Mesenchymal stem cell (in vitro differentiated cells and primary cell): ENCODE results near the gene TESPA1.
A peak's percentile ranks its signal among the peaks of the same experiment; 100 is the strongest.

Experiments used
- DNase-seq: peaks from one replicate; pipeline ENCODE4 v3.0.0-alpha.2; 2013
- H2AFZ ChIP-seq: one replicate; pipeline ENCODE4 v1.6.1; 2013; ENCODE audit warnings: low read depth, mild to moderate bottlenecking, control low read depth, inconsistent platforms, low read length, moderate library complexity
- H2AK5ac ChIP-seq: 2 replicates; pipeline ENCODE4 v1.6.1; 2013; ENCODE audit warnings: low read length, moderate library complexity, mild to moderate bottlenecking, inconsistent platforms; ENCODE audit not compliant: severe bottlenecking
- H2BK120ac ChIP-seq: one replicate; pipeline ENCODE4 v1.6.1; 2013; ENCODE audit warnings: low read depth, mild to moderate bottlenecking, inconsistent platforms, low read length, moderate library complexity
- H2BK12ac ChIP-seq, 2 experiments: one replicate each; pipeline ENCODE4 v1.6.1; 2013; ENCODE audit warnings: inconsistent platforms in 2 of 2, low read length in 2 of 2, mild to moderate bottlenecking in 2 of 2, moderate library complexity in 2 of 2, control low read depth in 1 of 2
- H2BK15ac ChIP-seq: one replicate; pipeline ENCODE4 v1.6.1; 2013; ENCODE audit warnings: mild to moderate bottlenecking, low read depth, inconsistent platforms; ENCODE audit not compliant: poor library complexity, severe bottlenecking
- H2BK5ac ChIP-seq: 2 replicates; pipeline ENCODE4 v1.6.1; 2013; ENCODE audit warnings: low read depth, mild to moderate bottlenecking, low read length, control low read depth, inconsistent platforms; ENCODE audit not compliant: poor library complexity, severe bottlenecking
- H3K14ac ChIP-seq, 2 experiments: one replicate each; pipeline ENCODE4 v1.6.1; 2013; ENCODE audit warnings: inconsistent platforms in 2 of 2, low read length in 2 of 2, control low read depth in 1 of 2, mild to moderate bottlenecking in 1 of 2, moderate library complexity in 1 of 2
- H3K18ac ChIP-seq, 2 experiments: one replicate each; pipeline ENCODE4 v1.6.1; 2013; ENCODE audit warnings: inconsistent platforms in 2 of 2, low read length in 2 of 2, control low read depth in 1 of 2, low read depth in 1 of 2, mild to moderate bottlenecking in 1 of 2
- H3K23ac ChIP-seq, 2 experiments: one replicate each; pipeline ENCODE4 v1.6.1; 2013; ENCODE audit warnings: inconsistent platforms in 2 of 2, low read length in 2 of 2, mild to moderate bottlenecking in 2 of 2, moderate library complexity in 2 of 2, control low read depth in 1 of 2
- H3K27ac ChIP-seq: 2 replicates; pipeline ENCODE4 v1.5.1; 2013; ENCODE audit warnings: mild to moderate bottlenecking, moderate library complexity, low read length, control low read depth, inconsistent platforms; ENCODE audit not compliant: poor library complexity, severe bottlenecking
- H3K27me3 ChIP-seq, 2 experiments: 2 replicates each; pipeline versions ENCODE4 v1.6.1 to v1.7.0; 2013; ENCODE audit warnings: low read length in 2 of 2, mild to moderate bottlenecking in 2 of 2, moderate library complexity in 2 of 2, control low read depth in 1 of 2, inconsistent platforms in 1 of 2; ENCODE audit not compliant: control insufficient read depth in 1 of 2, insufficient read depth in 1 of 2
- H3K36me3 ChIP-seq, 2 experiments: 2 replicates each; pipeline versions ENCODE4 v1.6.1 to v1.7.0; 2013; ENCODE audit warnings: low read length in 2 of 2, control low read depth in 1 of 2, inconsistent platforms in 1 of 2, low read depth in 1 of 2, mild to moderate bottlenecking in 1 of 2; ENCODE audit not compliant: insufficient read depth in 2 of 2, control insufficient read depth in 1 of 2
- H3K4ac ChIP-seq, 2 experiments: one replicate each; pipeline ENCODE4 v1.6.1; 2013; ENCODE audit warnings: inconsistent platforms in 2 of 2, low read length in 2 of 2, mild to moderate bottlenecking in 2 of 2, moderate library complexity in 2 of 2, control low read depth in 1 of 2, low read depth in 1 of 2
- H3K4me1 ChIP-seq: 2 replicates; pipeline ENCODE4 v1.6.1; 2013; ENCODE audit warnings: low read depth, low read length, control low read depth; ENCODE audit not compliant: control insufficient read depth, insufficient read depth
- H3K4me2 ChIP-seq: 2 replicates; pipeline ENCODE4 v1.6.1; 2013; ENCODE audit warnings: low read length, mild to moderate bottlenecking, inconsistent platforms; ENCODE audit not compliant: poor library complexity, severe bottlenecking
- H3K4me3 ChIP-seq, 2 experiments: 2 replicates each; pipeline versions ENCODE4 v1.5.1 to v1.7.0; 2013; ENCODE audit warnings: low read length in 2 of 2, mild to moderate bottlenecking in 2 of 2, control low read depth in 1 of 2, low read depth in 1 of 2; ENCODE audit not compliant: insufficient read depth in 1 of 2
- H3K79me1 ChIP-seq: replicated peaks from 2 replicates; pipeline ENCODE4 v1.6.1; 2013; ENCODE audit warnings: mild to moderate bottlenecking, control low read depth, low read length, inconsistent platforms; ENCODE audit not compliant: poor library complexity, severe bottlenecking
- H3K9ac ChIP-seq: 2 replicates; pipeline ENCODE4 v1.7.0; 2013; ENCODE audit warnings: mild to moderate bottlenecking, low read length, moderate library complexity
- H3K9me3 ChIP-seq: 2 replicates; pipeline ENCODE4 v1.7.0; 2013; ENCODE audit warnings: mild to moderate bottlenecking, low read length; ENCODE audit not compliant: control insufficient read depth
- H4K8ac ChIP-seq: one replicate; pipeline ENCODE4 v1.6.1; 2013; ENCODE audit warnings: inconsistent platforms, mild to moderate bottlenecking, low read length, moderate library complexity
- H4K91ac ChIP-seq: one replicate; pipeline ENCODE4 v1.6.1; 2013; ENCODE audit warnings: mild to moderate bottlenecking, low read length, inconsistent platforms
- WGBS: methylation state at CpG from one replicate; pipeline ENCODE4 v1.1.7; 2013; ENCODE audit warnings: mixed read lengths; 5-methylcytosine and 5-hydroxymethylcytosine counted together

TESPA1 gene

GRCh38 chr12:54935235-54935951 lies 49.2 kb downstream of the TESPA1 start:
- no peak overlapping the region for H2AK5ac ChIP-seq
- no peak overlapping the region for H2BK15ac ChIP-seq
- H3K4ac ChIP-seq = no peak overlapping the region
- H3K79me1 ChIP-seq = no peaks in the 10 kb centered on the region
- no peak overlapping the region for H4K8ac ChIP-seq
- peak overlapping the region; percentile 56 for H3K9ac ChIP-seq
- no peak overlapping the region for H3K23ac ChIP-seq
- H3K36me3 ChIP-seq = no peaks in the 10 kb centered on the region
- H2BK5ac ChIP-seq = no peak overlapping the region
- H3K9me3 ChIP-seq = no peaks in the 10 kb centered on the region
- no peak overlapping the region for H4K91ac ChIP-seq
- 27% methylated on average over 5 of the region's 5 CpGs for WGBS
- H3K27me3 ChIP-seq = no peaks in the 10 kb centered on the region
- H2AFZ ChIP-seq = no peak overlapping the region
- no peak overlapping the region for H2BK120ac ChIP-seq
- H3K14ac ChIP-seq = no peak overlapping the region
- H3K4me1 ChIP-seq = no peaks in the 10 kb centered on the region
- peak; percentile 81 for DNase-seq
- H3K27ac ChIP-seq = peak overlapping the region; percentile 66
- H2BK12ac ChIP-seq = no peak overlapping the region
- peak overlapping the region in 1 of 2 experiments; percentile 62 for H3K18ac ChIP-seq
- no peak overlapping the region for H3K4me2 ChIP-seq
- no peak overlapping the region for H3K4me3 ChIP-seq

- H3K79me1 ChIP-seq = no peaks in the 10 kb centered on the region
- no peak overlapping the region for H2BK12ac ChIP-seq
- DNase-seq = no peak
- H3K27ac ChIP-seq = no peak overlapping the region
- H3K9ac ChIP-seq = no peak overlapping the region
- no peaks in the 10 kb centered on the region for H3K27me3 ChIP-seq
- H3K9me3 ChIP-seq = no peaks in the 10 kb centered on the region
- no peak overlapping the region for H2BK5ac ChIP-seq
- H3K4me3 ChIP-seq = no peak overlapping the region
- no peak overlapping the region for H3K23ac ChIP-seq
- H2BK120ac ChIP-seq = no peak overlapping the region
- H2AFZ ChIP-seq = no peak overlapping the region
- H3K4me2 ChIP-seq = no peak overlapping the region
- no CpG with 5 or more reads among the region's 1 CpG for WGBS
- H3K4ac ChIP-seq = no peak overlapping the region
- no peak overlapping the region for H4K8ac ChIP-seq
- no peak overlapping the region for H3K18ac ChIP-seq
- no peak overlapping the region for H3K14ac ChIP-seq
- H4K91ac ChIP-seq = no peak overlapping the region
- H2BK15ac ChIP-seq = no peak overlapping the region
- H2AK5ac ChIP-seq = no peak overlapping the region
- H3K4me1 ChIP-seq = no peaks in the 10 kb centered on the region
- no peaks in the 10 kb centered on the region for H3K36me3 ChIP-seq
These were observed 50.1 kb downstream of the TESPA1 start for GRCh38 chr12:54934419-54934818.

- H4K91ac ChIP-seq = no peak overlapping the region
- H3K4ac ChIP-seq = no peak overlapping the region
- H3K23ac ChIP-seq = no peak overlapping the region
- H2AFZ ChIP-seq = no peak overlapping the region
- H3K27me3 ChIP-seq = no peaks in the 10 kb centered on the region
- no peak overlapping the region for H3K4me2 ChIP-seq
- no peak overlapping the region for H3K14ac ChIP-seq
- H3K27ac ChIP-seq = no peak overlapping the region
- H3K36me3 ChIP-seq = no peaks in the 10 kb centered on the region
- no peak overlapping the region for H4K8ac ChIP-seq
- 67% methylated on average over 1 of the region's 1 CpG for whole genome bisulfite sequencing
- H3K4me3 ChIP-seq = no peak overlapping the region
- H3K79me1 ChIP-seq = no peaks in the 10 kb centered on the region
- no peak overlapping the region for H2BK12ac ChIP-seq
- H3K9me3 ChIP-seq = no peaks in the 10 kb centered on the region
- DNase-seq = no peak
- no peak overlapping the region for H3K9ac ChIP-seq
- no peak overlapping the region for H3K18ac ChIP-seq
- H2BK5ac ChIP-seq = no peak overlapping the region
- no peak overlapping the region for H2AK5ac ChIP-seq
- no peaks in the 10 kb centered on the region for H3K4me1 ChIP-seq
- no peak overlapping the region for H2BK15ac ChIP-seq
- no peak overlapping the region for H2BK120ac ChIP-seq
These were observed 51.2 kb downstream of the TESPA1 start for GRCh38 chr12:54933376-54933775.

- no peak overlapping the region for H3K23ac ChIP-seq
- H4K91ac ChIP-seq = no peak overlapping the region
- no peak overlapping the region for H3K14ac ChIP-seq
- no peak overlapping the region for H2AK5ac ChIP-seq
- no peak overlapping the region for H3K27ac ChIP-seq
- H3K4me2 ChIP-seq = no peak overlapping the region
- no peak overlapping the region for H3K4ac ChIP-seq
- 64% methylated on average over 2 of the region's 2 CpGs for WGBS
- H2BK15ac ChIP-seq = no peak overlapping the region
- H3K27me3 ChIP-seq = no peaks in the 10 kb centered on the region
- no peak overlapping the region for H2BK5ac ChIP-seq
- no peaks in the 10 kb centered on the region for H3K9me3 ChIP-seq
- no peaks in the 10 kb centered on the region for H3K79me1 ChIP-seq
- no peak overlapping the region for H3K9ac ChIP-seq
- no peak for DNase-seq
- no peak overlapping the region for H2BK12ac ChIP-seq
- H3K4me1 ChIP-seq = no peaks in the 10 kb centered on the region
- H2BK120ac ChIP-seq = no peak overlapping the region
- H2AFZ ChIP-seq = no peak overlapping the region
- no peak overlapping the region for H4K8ac ChIP-seq
- no peak overlapping the region for H3K18ac ChIP-seq
- H3K4me3 ChIP-seq = no peak overlapping the region
- H3K36me3 ChIP-seq = no peaks in the 10 kb centered on the region
These were observed 51.9 kb downstream of the TESPA1 start for GRCh38 chr12:54932691-54933090.
